GM08714 (cell line): ENCODE data around the gene DPH1.
A peak's percentile ranks its signal among the peaks of the same experiment; 100 is the strongest.

ENCODE experiments used
- H3K4me3 ChIP-seq: fragments of 200-500 bp; sonication (Bioruptor generic); 2 replicates; pipeline ENCODE4 v1.5.1; 2014; ENCODE audit warnings: mild to moderate bottlenecking, low read length, inconsistent platforms
- ZNF274 ChIP-seq: IDR thresholded peaks from 2 replicates; pipeline ENCODE4 v1.6.1; 2012; ENCODE audit warnings: mild to moderate bottlenecking, low read depth, low read length

The DPH1 gene

GRCh38 chr17:2016494-2016893 is 13.5 kb upstream of the DPH1 start:
- no peak overlapping the region for H3K4me3 ChIP-seq
- no peak for TF ChIP-seq ZNF274

GRCh38 chr17:2017274-2017941 is 12.5 kb upstream of the DPH1 start:
- H3K4me3 ChIP-seq: no peak overlapping the region
- TF ChIP-seq ZNF274: no peak

GRCh38 chr17:2018716-2019510 is 11.0 kb upstream of the DPH1 start:
- TF ChIP-seq ZNF274: no peak
- H3K4me3 ChIP-seq: no peak overlapping the region

GRCh38 chr17:2019723-2020122 is 10.2 kb upstream of the DPH1 start:
- no peak overlapping the region for H3K4me3 ChIP-seq
- TF ChIP-seq ZNF274: no peak

- H3K4me3 ChIP-seq: no peak overlapping the region
- no peak for TF ChIP-seq ZNF274
Observed at GRCh38 chr17:2020721-2021120, 9.2 kb upstream of the DPH1 start.

- TF ChIP-seq ZNF274: no peak
- no peak overlapping the region for H3K4me3 ChIP-seq
Observed at GRCh38 chr17:2022647-2023240, 7.2 kb upstream of the DPH1 start.

GRCh38 chr17:2023256-2023655 is 6.7 kb upstream of the DPH1 start:
- no peak for TF ChIP-seq ZNF274
- H3K4me3 ChIP-seq: no peak overlapping the region

GRCh38 chr17:2023692-2024571 is 6.0 kb upstream of the DPH1 start:
- no peak for TF ChIP-seq ZNF274
- H3K4me3 ChIP-seq: no peak overlapping the region

- H3K4me3 ChIP-seq: no peak overlapping the region; the same call in 1 of the 2 replicates
- no peak for TF ChIP-seq ZNF274
Observed at GRCh38 chr17:2024572-2025219, 5.3 kb upstream of the DPH1 start.

- no peak for TF ChIP-seq ZNF274
- peak within 1 kb of the TSS; percentile 20; the same call in 1 of the 2 replicates for H3K4me3 ChIP-seq
Observed at GRCh38 chr17:2025220-2025621, 4.7 kb upstream of the DPH1 start, which contains the start of gene RTN4RL1. Gene RTN4RL1 (minus strand): TSS chr17:2025334. CDS start chr17:2024865, 469 bp downstream.

- H3K4me3 ChIP-seq: peak overlapping the region; percentile 20; the same call in 1 of the 2 replicates
- TF ChIP-seq ZNF274: no peak
Observed at GRCh38 chr17:2025622-2026309, 4.2 kb upstream of the DPH1 start.

- no peak for TF ChIP-seq ZNF274
- no peak overlapping the region for H3K4me3 ChIP-seq
Observed at GRCh38 chr17:2027528-2028233, 2.3 kb upstream of the DPH1 start.
